K562 (cell line): ENCODE results near the gene PDE4A. TPM values are rescaled to one million over a fixed set of nuclear protein-coding genes. Genes with fewer than 3 reads are reported as not detected.

Experiments
- HNRNPK ChIP-seq: fragments of 200-400 bp; formaldehyde crosslinking; IDR thresholded peaks from one replicate; pipeline ENCODE4 v1.6.1; 2018; ENCODE audit warnings: mild to moderate bottlenecking, low read depth, low read length; ENCODE audit not compliant: poor library complexity, severe bottlenecking
- MAZ ChIP-seq, 2 experiments: fragments of 450-650 bp in 1 of 2; sonication (generic) in 1 of 2; formaldehyde crosslinking; IDR thresholded peaks in 1 of 2; conservative IDR thresholded peaks in 1 of 2; 2 replicates each; pipeline versions ENCODE4 v1.4.0 to v1.5.0; 2020; ENCODE audit warnings: mild to moderate bottlenecking in 1 of 2, missing genetic modification reagents in 1 of 2
- PHF8 ChIP-seq: fragments of 200-600 bp; sonication (generic); IDR thresholded peaks from 2 replicates; pipeline ENCODE4 v1.6.1; 2012; ENCODE audit warnings: mixed run types, mild to moderate bottlenecking, inconsistent platforms, low read length, moderate library complexity, borderline replicate concordance
- PRMT5 ChIP-seq: sonication (generic); formaldehyde crosslinking; IDR thresholded peaks from 2 replicates; pipeline ENCODE4 v1.5.0; 2020; ENCODE audit warnings: missing genetic modification reagents
- ZNF324 ChIP-seq: fragments of 250-450 bp; sonication (Bioruptor Pico); IDR thresholded peaks from 2 replicates; pipeline ENCODE4 v1.4.0; 2020; ENCODE audit warnings: mild to moderate bottlenecking
- polyA plus RNA-seq, 8 experiments: library from polyadenylated mRNA; depleted of rRNA in 4 of 8; stranded (reverse) in 5 of 8; unstranded in 3 of 8; fragments of >200 nt; fragmentation: Nextera tagmentation in 2 of 8; fragmentation: Illumina TruSeq in 1 of 8; extraction: Ambion mirVana in 2 of 8; extraction: Trizol in 1 of 8; gene quantifications; 2 replicates each; pipeline versions ENCODE4 v1.2.1 to v1.2.3, GENCODE V29; 2011 to 2014; ENCODE audit warnings: inconsistent platforms in 1 of 8, missing spikeins in 1 of 8
- total RNA-seq, 7 experiments: library from RNA; depleted of rRNA in 6 of 7; stranded (reverse); fragments of >200 nt in 6 of 7; fragmentation: Illumina TruSeq in 2 of 7; extraction: Trizol in 2 of 7; gene quantifications; 2 replicates each; pipeline versions ENCODE4 v1.2.1 to v1.2.3, GENCODE V29; 2011 to 2021; ENCODE audit warnings: low replicate concordance in 1 of 7
- TF ChIP-seq, protein P1 (sequence below): sonication (generic); formaldehyde crosslinking; IDR thresholded peaks from 2 replicates; pipeline ENCODE4 v1.8.1; 2023; ENCODE audit warnings: missing genetic modification reagents, mild to moderate bottlenecking, borderline replicate concordance
- TF ChIP-seq, protein P2 (sequence below), 2 experiments: IDR thresholded peaks; 2 replicates each; pipeline ENCODE4 v1.6.1; 2011; ENCODE audit warnings: borderline replicate concordance in 1 of 2, control low read depth in 1 of 2, low read depth in 1 of 2, low read length in 1 of 2, mild to moderate bottlenecking in 1 of 2, mixed read lengths in 1 of 2, moderate library complexity in 1 of 2; ENCODE audit not compliant: insufficient read depth in 1 of 2, insufficient read length in 1 of 2, poor library complexity in 1 of 2, severe bottlenecking in 1 of 2; ENCODE audit errors: extremely low read depth in 1 of 2
- TF ChIP-seq, protein P3 (sequence below): fragments of 450-650 bp; formaldehyde crosslinking; IDR thresholded peaks from 2 replicates; pipeline ENCODE4 v1.4.0; 2022; ENCODE audit warnings: mild to moderate bottlenecking, moderate library complexity
- TF ChIP-seq, protein P4 (sequence below): sonication (generic); formaldehyde crosslinking; IDR thresholded peaks from 2 replicates; pipeline ENCODE4 v1.8.0; 2022; ENCODE audit warnings: mild to moderate bottlenecking, missing genetic modification reagents

Gene PDE4A
- total and polyA plus RNA-seq, 9 of the 15 experiments (the other 6 are each of a cell fraction or from before 2014, with no cell fraction given), result 0.66 to 26.9 (median 4.6) TPM

DNA sequence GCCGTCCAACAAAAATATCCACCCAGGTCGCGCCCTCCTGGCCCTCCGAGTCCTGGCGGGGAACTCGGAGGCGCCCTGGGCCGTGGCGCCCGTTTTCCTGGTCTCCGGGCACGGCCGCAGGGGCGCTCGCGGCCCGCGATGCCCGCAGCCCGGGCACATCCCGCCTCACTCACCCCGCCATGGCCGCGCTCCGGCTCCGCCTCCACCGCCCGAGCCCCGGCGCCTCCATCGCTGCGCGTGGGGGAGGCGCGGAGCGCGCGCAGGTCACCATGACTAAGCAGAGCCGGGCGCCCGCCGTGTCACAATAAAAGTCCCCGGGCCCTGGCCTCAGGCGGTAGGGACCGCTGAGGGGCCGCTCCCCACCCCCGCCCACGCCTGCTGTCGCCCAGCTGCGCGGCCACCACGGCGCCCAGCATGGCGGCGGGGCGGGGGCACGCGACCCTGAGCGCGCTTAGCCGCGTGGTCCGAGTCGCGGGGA lies 82.2 kb downstream of the PDE4A start (continued):
- TF ChIP-seq, protein P1, sequence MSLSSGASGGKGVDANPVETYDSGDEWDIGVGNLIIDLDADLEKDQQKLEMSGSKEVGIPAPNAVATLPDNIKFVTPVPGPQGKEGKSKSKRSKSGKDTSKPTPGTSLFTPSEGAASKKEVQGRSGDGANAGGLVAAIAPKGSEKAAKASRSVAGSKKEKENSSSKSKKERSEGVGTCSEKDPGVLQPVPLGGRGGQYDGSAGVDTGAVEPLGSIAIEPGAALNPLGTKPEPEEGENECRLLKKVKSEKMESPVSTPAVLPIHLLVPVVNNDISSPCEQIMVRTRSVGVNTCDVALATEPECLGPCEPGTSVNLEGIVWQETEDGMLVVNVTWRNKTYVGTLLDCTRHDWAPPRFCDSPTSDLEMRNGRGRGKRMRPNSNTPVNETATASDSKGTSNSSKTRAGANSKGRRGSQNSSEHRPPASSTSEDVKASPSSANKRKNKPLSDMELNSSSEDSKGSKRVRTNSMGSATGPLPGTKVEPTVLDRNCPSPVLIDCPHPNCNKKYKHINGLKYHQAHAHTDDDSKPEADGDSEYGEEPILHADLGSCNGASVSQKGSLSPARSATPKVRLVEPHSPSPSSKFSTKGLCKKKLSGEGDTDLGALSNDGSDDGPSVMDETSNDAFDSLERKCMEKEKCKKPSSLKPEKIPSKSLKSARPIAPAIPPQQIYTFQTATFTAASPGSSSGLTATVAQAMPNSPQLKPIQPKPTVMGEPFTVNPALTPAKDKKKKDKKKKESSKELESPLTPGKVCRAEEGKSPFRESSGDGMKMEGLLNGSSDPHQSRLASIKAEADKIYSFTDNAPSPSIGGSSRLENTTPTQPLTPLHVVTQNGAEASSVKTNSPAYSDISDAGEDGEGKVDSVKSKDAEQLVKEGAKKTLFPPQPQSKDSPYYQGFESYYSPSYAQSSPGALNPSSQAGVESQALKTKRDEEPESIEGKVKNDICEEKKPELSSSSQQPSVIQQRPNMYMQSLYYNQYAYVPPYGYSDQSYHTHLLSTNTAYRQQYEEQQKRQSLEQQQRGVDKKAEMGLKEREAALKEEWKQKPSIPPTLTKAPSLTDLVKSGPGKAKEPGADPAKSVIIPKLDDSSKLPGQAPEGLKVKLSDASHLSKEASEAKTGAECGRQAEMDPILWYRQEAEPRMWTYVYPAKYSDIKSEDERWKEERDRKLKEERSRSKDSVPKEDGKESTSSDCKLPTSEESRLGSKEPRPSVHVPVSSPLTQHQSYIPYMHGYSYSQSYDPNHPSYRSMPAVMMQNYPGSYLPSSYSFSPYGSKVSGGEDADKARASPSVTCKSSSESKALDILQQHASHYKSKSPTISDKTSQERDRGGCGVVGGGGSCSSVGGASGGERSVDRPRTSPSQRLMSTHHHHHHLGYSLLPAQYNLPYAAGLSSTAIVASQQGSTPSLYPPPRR (CRISPR knock-in tag), result peak; percentile 59; the same call in 1 of the 2 replicates
- TF ChIP-seq PRMT5 (no peak), PHF8 (peak; percentile 77; the same call in 1 of the 2 replicates), ZNF324 (CRISPR knock-in tag) (no peak), MAZ (CRISPR knock-in tag; conservative IDR thresholded peaks at IDR 0.05 in 1 of 2, IDR thresholded peaks at IDR 0.05 in 1 of 2) (peak; percentile 99 to 100), HNRNPK (peak; percentile 88)
- TF ChIP-seq, protein P2, sequence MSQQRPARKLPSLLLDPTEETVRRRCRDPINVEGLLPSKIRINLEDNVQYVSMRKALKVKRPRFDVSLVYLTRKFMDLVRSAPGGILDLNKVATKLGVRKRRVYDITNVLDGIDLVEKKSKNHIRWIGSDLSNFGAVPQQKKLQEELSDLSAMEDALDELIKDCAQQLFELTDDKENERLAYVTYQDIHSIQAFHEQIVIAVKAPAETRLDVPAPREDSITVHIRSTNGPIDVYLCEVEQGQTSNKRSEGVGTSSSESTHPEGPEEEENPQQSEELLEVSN (IDR thresholded peaks at IDR 0.05; ENCODE audit: borderline replicate concordance in 1 of 2, extremely low read depth in 1 of 2, insufficient read depth in 1 of 2, insufficient read length in 1 of 2, low read depth in 1 of 2, low read length in 1 of 2, poor library complexity in 1 of 2, severe bottlenecking in 1 of 2), result peak; percentile 51 to 95
- TF ChIP-seq, protein P3, sequence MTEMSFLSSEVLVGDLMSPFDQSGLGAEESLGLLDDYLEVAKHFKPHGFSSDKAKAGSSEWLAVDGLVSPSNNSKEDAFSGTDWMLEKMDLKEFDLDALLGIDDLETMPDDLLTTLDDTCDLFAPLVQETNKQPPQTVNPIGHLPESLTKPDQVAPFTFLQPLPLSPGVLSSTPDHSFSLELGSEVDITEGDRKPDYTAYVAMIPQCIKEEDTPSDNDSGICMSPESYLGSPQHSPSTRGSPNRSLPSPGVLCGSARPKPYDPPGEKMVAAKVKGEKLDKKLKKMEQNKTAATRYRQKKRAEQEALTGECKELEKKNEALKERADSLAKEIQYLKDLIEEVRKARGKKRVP (CRISPR knock-in tag), result no peak
- TF ChIP-seq, protein P4, sequence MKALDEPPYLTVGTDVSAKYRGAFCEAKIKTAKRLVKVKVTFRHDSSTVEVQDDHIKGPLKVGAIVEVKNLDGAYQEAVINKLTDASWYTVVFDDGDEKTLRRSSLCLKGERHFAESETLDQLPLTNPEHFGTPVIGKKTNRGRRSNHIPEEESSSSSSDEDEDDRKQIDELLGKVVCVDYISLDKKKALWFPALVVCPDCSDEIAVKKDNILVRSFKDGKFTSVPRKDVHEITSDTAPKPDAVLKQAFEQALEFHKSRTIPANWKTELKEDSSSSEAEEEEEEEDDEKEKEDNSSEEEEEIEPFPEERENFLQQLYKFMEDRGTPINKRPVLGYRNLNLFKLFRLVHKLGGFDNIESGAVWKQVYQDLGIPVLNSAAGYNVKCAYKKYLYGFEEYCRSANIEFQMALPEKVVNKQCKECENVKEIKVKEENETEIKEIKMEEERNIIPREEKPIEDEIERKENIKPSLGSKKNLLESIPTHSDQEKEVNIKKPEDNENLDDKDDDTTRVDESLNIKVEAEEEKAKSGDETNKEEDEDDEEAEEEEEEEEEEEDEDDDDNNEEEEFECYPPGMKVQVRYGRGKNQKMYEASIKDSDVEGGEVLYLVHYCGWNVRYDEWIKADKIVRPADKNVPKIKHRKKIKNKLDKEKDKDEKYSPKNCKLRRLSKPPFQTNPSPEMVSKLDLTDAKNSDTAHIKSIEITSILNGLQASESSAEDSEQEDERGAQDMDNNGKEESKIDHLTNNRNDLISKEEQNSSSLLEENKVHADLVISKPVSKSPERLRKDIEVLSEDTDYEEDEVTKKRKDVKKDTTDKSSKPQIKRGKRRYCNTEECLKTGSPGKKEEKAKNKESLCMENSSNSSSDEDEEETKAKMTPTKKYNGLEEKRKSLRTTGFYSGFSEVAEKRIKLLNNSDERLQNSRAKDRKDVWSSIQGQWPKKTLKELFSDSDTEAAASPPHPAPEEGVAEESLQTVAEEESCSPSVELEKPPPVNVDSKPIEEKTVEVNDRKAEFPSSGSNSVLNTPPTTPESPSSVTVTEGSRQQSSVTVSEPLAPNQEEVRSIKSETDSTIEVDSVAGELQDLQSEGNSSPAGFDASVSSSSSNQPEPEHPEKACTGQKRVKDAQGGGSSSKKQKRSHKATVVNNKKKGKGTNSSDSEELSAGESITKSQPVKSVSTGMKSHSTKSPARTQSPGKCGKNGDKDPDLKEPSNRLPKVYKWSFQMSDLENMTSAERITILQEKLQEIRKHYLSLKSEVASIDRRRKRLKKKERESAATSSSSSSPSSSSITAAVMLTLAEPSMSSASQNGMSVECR, result no peak; the same call in 1 of the 2 replicates
